Activated CD4-positive, alpha-beta T cell treated with anti-CD3 and anti-CD28 coated beads, Interleukin-2, amount 50 U/mL, for 24 hours (primary cell): ENCODE results near the gene GLB1L3.

ENCODE experiments used
- DNase-seq, 2 donors: peaks; one replicate each; pipeline ENCODE4 v3.0.0-alpha.2; 2020; ENCODE audit warnings: low read depth in 1 of 2, low spot score in 1 of 2

GLB1L3 gene

DNA sequence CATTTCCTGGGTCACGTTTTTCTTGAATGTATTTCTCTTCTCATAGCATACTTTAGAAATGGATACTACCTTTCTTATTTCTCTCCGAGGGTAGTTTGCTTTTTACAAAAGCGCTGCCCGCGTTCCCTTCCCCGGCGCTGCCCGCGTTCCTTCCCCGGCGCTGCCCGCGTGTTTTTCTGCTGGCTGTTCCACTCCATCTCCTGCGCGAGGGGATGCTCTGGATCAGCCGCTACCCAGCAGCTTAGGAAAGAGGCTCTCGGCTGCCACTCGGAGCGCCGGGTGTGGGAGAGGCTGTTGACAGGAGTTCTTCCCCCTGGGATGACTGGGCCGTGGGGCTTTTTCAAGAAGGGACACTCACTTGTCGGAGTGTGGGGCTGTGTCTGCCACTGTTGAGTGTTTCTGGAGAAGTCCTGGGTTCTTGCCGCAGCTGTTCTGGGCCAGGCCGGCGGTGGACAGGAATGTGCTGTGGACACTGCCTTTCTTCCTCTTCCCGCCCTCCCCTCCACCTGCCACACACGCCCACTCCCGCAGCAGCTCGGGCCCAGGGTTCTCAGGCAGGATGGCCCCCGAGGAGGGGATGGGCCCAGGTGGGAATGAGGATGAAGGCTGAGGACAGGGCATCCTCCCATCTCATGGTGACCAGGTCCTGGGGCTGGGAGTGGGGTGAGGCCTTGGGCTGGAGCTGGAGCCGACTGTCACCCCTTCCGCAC is 86.2 kb downstream of the GLB1L3 start:
- no peak for DNase-seq

DNA sequence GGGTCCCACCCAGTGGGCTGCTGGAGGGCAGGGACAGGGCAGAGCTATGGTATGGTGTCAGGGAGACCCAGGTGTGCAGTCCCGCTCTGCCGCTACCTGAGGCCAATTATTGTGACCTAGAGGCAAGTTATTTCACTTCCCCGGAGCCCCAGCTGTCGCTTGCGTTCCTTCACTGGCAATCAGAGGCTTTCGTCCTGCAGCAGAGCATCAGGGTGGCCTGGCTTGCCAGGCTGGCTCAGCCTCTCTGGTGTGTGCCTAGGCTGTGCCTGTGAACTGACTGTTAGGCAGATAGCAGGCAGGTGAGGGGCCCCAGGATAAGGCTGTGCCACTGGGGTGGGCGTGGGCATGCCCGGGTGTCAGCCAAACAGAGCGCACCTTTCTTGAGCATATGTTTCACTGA is 87.0 kb downstream of the GLB1L3 start:
- DNase-seq: no peak

DNA sequence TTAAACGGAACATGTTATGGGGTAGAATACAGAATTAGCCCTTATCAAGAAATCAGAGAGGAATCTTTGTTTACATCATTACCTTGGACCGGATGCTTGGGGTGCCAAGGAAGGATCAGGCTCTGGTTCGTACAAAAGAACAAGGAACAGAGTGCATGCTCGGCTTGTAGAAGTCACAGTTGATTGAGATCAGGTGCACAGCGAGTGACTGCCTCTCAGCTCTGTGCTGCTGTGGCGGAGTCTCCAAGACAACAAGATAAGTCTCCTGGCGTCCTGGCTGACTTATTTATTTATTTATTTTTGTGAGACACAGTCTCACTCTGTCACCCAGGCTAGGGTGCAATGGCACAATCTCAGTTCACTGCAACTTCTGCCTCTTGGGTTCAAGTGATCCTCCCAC is 87.4 kb downstream of the GLB1L3 start:
- DNase-seq: no peak

DNA sequence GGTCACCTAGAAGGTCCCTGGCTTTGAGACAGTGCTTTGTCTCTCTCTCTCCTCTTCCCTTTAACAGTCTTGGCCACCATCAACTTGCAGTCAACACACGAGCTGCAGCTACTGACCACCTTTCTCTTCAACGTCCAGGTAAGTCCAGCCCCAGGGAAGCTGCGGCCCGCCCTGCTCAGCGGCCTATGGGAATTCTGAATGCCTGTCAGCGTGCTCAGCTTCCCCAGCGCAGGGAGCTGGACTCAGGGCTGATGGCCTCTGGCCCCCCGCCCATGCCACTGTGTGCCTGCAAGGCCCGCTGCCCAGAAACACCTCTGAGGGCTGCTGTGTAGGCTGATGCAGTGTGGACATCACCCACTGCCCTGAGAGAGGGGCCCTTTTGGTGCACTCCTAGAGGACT is 88.1 kb downstream of the GLB1L3 start:
- DNase-seq: no peak

DNA sequence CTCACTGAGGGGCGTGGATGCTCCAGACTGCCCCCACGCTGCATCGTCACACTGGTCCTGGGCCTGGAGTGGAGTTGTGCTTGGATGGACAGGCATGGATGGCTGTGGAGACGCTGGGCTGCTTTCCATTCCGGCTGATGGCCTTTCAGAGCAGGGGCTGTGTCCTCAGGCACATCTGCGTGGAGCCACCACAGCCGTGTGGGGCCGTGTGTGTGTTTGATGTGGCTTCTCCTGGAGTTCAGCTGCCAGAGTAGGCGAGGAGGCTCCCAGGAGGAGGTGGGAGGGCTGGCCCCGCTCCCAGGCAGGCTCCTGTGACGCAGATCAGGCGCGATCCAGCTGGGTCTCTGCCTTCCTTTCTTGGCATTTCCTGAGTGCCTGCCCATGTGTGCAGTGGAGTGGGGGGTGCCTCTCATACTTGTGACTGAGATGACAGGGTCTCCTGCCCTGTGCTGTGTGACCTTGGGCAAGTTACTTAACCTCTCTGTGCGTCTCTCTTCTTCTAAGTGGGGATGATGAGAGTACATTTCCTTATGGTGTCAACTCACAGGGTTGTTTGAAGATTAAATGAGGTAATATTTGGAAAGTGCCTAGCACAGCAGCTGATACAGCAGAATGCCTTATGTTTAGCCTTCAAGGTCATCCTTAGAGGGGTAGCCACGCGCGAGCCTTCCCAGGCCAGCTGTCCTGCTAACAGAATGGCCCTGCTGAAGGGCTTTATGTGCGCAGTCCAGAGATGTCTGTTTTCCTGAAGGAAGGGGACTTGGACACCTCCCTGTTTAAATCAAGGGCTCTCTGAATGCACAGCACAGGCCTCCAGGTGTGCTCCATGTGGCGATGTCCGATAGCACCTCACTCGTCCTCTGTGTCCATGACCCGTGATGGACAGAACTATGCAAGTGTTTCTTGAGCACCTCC is 89.1 kb downstream of the GLB1L3 start:
- no peak for DNase-seq

DNA sequence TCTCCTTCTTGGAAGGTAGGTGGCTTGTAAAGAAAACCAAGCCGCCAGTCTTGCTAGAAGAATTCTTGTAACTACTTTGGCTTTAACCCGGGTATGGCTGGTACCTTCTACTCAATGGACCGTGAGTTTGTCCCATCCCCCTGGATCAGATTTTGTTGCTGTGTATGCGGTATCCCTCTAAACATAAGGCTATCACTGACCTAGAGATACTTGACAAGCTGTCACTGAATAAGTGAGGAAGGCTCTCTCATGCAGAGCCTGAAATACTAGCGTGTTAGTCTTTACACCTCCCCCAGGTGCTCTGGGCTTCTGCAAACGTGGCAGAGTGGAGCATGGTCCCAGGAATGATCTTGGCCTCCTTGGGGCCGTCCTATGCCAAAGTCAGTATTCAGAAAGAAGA is 90.1 kb downstream of the GLB1L3 start:
- DNase-seq: no peak

DNA sequence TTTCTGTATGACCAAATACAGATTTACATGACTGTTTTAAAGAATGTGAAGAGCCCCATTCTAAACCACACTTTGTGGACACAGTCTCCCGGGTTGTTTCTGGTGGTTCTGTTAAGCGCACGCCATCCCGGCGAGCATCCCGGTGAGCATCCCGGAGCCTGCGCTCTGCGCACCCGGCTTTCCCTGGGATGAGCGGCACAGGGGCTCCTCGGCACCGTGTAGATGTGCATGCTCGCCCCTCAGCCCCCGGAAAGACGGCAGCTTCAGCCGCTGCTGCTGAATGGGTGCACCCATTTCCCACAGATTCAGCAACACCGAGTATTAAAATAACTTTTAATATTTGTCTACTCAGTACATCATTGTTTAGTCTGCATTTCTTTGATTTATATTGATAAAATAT is 91.6 kb downstream of the GLB1L3 start:
- DNase-seq: no peak
